Stimulated activated CD4-positive, alpha-beta T cell treated with anti-CD3 and anti-CD28 coated beads, Interleukin-12 subunit alpha, Interleukin-12 subunit beta, amount 100 ng/mL, for 48 hours (primary cell): ENCODE measurements around the gene DNHD1.

ENCODE experiments used
- DNase-seq, 3 donors: peaks; one replicate each; pipeline ENCODE4 v3.0.0-alpha.2; 2020; ENCODE audit warnings: low read depth in 2 of 3, low spot score in 1 of 3

The DNHD1 gene

GRCh38 chr11:6611092-6611962 lies 114.2 kb downstream of the DNHD1 start:
- no peak for DNase-seq

- DNase-seq = no peak
Measured at GRCh38 chr11:6611963-6612212, 114.8 kb downstream of the DNHD1 start.

GRCh38 chr11:6612213-6613041 lies 115.3 kb downstream of the DNHD1 start, which contains the start of gene TAF10:
TSS of gene TAF10 (minus strand) at chr11:6612216. CDS start at chr11:6612189, 27 bp downstream.
- DNase-seq = peak; percentile 87 to 93 (median 87)

- DNase-seq = no peak
Measured at GRCh38 chr11:6613496-6613895, 116.4 kb downstream of the DNHD1 start.

GRCh38 chr11:6614446-6614845 lies 117.4 kb downstream of the DNHD1 start:
- no peak for DNase-seq

GRCh38 chr11:6615046-6615445 lies 118.0 kb downstream of the DNHD1 start:
- DNase-seq = no peak

GRCh38 chr11:6615882-6616585 lies 119.0 kb downstream of the DNHD1 start:
- no peak for DNase-seq

- no peak for DNase-seq
Measured at GRCh38 chr11:6616596-6617250, 119.6 kb downstream of the DNHD1 start.

- DNase-seq = no peak
Measured at GRCh38 chr11:6617315-6617781, 120.3 kb downstream of the DNHD1 start.

GRCh38 chr11:6618117-6619003 lies 121.3 kb downstream of the DNHD1 start:
- DNase-seq = peak in 1 of 3 donors; percentile 33

- DNase-seq = peak; percentile 73 to 89 (median 77)
Measured at GRCh38 chr11:6619004-6619745, 122.1 kb downstream of the DNHD1 start, which contains the start of gene TPP1. TSS of gene TPP1 (minus strand) at chr11:6619422. CDS start at chr11:6619400, 22 bp downstream.

GRCh38 chr11:6620636-6621035 lies 123.6 kb downstream of the DNHD1 start:
- no peak for DNase-seq
